T follicular helper cell (primary cell): ENCODE measurements around the gene LIPG.
"Not testable (repeated sequence)": the region's sequence is repeated elsewhere in the genome, so short reads cannot be mapped to it uniquely, and the experiment has no call there.

Source experiments
- DNase-seq: peaks from one replicate; pipeline ENCODE4 v3.0.0-alpha.2; 2020; ENCODE audit warnings: low read depth

LIPG gene

DNA sequence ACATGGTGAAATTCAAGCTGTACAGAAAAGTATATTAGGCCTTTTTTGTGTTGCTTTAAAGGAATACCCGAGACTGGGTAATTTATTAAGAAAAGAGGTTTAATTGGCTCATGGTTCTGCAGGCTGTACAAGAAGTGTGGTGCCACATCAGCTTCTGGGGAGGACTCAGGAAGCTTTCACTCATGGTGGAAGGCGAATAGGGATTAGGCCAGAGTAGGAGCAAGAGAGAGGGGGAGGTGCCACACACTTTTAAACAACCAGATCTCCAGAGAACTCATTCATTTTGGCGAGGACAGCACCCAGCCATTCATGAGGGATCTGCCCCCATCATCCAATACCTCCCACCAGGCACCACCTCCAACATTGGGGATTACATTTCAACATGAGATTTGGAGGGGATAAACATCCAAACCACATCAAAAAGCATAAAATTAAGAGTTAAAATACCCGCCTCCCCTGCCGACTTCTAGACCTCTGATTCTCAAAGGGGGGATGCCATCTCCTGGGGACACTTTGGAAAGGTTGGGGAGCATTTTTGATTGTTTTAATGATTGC lies 15.1 kb upstream of the LIPG start:
- DNase-seq = no peak

GRCh38 chr18:49547701-49548100 lies 14.2 kb upstream of the LIPG start:
- no peak for DNase-seq

- DNase-seq = no peak
Observed at GRCh38 chr18:49548229-49548636, 13.6 kb upstream of the LIPG start.

- no peak for DNase-seq
Observed at GRCh38 chr18:49550621-49551339, 11.1 kb upstream of the LIPG start.

DNA sequence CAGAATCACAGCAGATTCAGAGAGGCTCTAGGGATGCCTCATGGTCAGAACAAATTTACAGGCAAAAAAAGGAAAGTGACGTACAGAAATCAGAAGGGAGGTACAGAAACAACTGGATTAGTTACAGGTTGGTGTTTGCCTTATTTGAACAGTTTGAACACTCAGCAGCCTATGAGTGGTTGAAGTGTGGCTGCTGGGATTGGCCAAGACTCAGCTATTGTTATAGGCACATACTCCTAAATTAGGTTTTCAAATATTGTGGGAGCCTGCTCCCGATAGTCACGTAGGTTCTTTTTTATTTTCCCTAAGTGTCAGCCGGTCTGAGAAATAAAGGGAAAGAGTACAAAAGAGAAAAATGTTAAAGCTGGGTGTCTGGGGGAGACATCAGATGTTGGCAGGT lies 8.9 kb upstream of the LIPG start:
- DNase-seq = no peak

GRCh38 chr18:49555641-49556040 lies 6.2 kb upstream of the LIPG start:
- no peak for DNase-seq

DNA sequence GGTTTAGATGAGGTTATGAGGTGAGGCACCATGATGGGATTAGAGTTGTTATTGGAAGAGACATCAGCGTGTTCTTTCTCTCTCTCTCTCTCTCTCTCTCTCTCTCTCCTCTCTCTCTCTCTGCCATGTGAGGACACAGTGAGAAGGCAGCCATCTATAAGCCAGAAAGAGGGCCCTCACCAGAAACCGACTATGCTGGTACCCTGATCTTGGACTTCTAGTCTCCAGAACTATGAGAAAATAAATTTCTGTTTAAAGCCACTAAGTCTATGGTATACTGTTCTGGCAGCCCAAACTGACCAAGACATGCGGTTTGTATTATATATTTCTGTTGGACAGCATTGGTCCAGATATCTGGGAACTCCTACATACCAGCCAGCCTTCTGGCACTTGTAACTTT lies 3.5 kb upstream of the LIPG start:
- no peak for DNase-seq

DNA sequence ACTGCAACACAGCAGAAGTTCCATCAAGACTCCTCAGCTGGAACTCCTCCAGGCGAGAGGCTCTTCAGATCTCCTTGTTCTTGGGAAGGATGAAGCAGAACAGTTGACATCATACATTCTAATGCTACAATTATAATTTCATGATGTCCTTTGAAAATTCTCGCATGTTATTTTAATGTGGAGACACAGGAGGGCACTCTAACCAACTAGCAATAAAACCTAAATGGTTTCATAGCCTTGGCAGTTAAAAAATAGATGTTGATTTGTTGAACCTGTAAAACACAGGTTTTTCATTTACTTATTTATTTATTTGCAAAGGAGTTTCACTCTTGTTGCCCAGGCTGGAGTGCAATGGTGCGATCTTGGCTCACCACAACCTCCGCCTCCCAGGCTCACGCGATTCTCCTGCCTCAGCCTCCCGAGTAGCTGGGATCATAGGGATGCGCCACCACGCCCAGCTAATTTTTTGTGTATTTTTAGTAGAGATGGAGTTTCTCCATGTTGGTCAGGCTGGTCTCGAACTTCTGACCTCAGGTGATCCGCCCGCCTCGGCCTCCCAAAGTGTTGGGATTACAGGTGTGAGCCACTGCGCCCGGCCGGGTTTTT lies 2.4 kb upstream of the LIPG start:
- not testable (repeated sequence) for DNase-seq

DNA sequence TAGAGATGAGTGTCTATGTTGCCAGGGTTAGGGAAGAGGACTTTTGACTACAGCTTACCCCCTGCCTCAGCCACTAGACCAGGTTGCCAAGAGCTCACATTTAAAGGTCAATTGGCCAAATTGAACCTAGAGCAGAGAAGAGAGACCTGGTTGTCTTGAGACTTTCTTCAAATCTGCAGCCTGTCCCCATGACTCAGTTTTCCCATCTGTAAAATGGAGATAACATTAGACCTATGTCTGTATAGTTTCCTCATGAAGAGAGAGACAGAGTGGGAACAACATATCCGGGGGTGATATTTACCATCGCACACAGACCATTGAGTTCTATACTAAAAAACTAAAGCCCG lies 1.6 kb upstream of the LIPG start:
- no peak for DNase-seq

DNA sequence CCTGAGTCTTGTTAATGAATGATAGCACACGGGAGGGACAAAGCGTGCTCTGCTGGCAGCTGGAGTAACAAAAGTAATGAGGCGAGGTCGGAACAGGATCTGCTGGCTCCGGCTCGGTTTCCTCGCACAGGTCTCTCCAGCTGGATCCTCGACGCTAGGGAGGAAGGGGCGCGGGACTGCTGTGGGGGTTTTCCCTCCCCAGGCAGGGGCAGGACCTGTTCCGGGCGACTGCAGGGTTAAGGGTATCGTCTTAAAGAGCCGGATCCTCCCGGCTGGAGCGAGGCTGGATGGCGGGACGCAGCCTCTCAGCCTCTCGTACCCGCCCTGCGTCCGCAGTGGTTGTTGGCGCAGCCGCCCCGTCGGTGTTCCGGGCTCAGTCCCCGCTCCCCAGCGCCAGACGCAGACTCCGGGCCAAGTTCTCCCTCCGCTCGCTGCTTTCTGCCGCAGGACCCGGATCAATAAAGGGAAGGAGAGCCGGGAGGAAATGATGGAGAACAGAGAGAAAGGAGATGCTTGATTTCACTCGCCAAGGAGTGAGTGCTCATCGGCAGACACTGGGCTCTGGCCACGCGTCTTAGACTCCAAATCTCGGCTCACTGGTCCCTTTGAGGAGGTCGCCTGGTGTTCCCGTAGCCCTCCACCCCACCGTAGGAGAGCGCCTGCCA lies 1.1 kb upstream of the LIPG start:
- no peak for DNase-seq

- DNase-seq = no peak
Observed at GRCh38 chr18:49562481-49563129, 748 bp downstream of the LIPG start.

DNA sequence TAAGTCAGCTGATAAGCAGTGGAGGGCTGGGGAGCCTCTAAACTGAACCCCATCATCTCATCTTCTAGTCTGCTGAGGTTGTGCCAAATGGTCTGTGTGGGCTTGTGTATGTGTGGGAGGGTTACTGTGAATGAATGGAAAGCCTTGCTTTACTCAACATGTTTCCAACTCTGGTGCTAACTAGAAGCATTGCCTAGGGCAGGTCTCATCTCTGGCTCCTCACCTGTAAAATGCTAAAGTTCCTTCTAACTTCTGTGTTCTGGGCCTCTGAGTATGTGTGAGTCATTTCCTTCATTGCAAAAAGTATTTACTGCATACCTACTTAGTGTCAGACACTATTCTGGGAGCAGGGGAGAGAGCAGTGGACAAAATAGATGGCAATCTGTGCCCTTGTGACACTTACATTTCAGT lies 1.3 kb downstream of the LIPG start:
- no peak for DNase-seq

DNA sequence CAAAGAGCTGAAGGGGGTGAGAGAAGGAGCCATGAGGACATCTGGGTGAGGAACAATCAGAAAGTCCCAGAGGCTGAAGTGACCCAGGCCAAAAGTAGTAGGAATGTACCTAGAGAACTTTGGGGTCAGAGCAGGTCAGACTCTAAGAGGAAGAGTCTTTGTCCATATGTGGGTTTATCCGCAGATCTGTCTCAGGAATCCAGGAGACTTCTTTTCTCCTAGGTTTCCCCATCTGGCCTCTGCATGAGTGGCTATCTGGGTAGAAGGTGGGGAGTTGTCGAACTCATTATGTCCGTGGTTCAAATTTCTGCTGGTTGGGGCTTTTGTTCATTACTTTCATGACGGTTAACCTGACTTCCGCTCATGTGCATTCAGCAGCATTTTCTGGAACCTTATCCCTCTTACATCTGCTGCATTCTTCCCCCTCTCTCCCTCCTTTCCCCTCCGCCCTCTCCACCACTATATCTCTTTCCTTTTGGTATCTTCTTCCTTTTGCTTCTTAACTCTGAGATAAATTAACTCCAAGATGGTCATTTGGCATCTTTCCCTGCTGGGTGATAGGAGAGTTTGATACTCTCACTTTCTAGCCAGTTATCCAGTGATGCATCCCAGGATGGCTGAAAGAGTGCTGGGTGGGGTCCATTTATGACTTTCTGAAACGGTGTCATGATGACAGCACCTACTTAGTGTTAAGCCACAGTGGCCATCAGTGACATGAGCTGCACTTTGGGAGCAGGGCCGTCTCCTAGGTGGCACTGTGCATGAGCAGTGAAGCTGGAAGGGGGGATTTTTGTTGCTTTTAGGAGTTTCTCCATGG lies 2.1 kb downstream of the LIPG start:
- no peak for DNase-seq

GRCh38 chr18:49564518-49564834 lies 2.6 kb downstream of the LIPG start:
- no peak for DNase-seq

- DNase-seq = no peak
Observed at GRCh38 chr18:49565101-49565500, 3.2 kb downstream of the LIPG start.

- DNase-seq = no peak
Observed at GRCh38 chr18:49565612-49566011, 3.8 kb downstream of the LIPG start.

- DNase-seq = no peak
Observed at GRCh38 chr18:49566217-49566770, 4.4 kb downstream of the LIPG start.

GRCh38 chr18:49566985-49567384 lies 5.1 kb downstream of the LIPG start:
- no peak for DNase-seq

GRCh38 chr18:49569724-49570123 lies 7.9 kb downstream of the LIPG start:
- no peak for DNase-seq

DNA sequence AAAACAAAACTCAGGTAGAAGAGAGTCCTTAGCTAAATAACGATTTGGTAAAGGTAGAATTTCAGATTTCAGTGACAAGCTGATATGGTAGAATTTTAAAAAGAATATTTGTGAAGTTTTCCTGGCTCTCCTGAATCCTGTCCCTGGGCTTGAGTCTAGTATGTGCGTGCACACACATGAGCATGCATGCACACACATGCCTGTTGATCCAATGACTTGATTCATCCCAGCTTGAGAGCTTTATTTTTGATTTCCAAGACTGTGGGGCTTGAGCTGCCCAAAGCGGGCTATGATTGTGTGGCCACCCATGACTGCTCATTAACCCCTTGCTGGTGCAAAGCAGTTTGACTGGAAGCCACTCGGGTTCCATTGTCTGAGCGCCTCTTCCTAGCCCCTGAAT lies 9.0 kb downstream of the LIPG start:
- no peak for DNase-seq

- DNase-seq = no peak
Observed at GRCh38 chr18:49572611-49573345, 10.9 kb downstream of the LIPG start.
